HG03575 (cell line): ENCODE data around the gene CTDSP2.
"Not testable (repeated sequence)": the region's sequence is repeated elsewhere in the genome, so short reads cannot be mapped to it uniquely, and the experiment has no call there.

ENCODE experiments used
- ATAC-seq: cut with Tn5 transposase; IDR thresholded peaks from one replicate; pipeline ENCODE4 v1.9.1; 2021; ENCODE audit not compliant: unreplicated experiment, insufficient number of reproducible peaks, low FRiP score; ENCODE audit errors: extremely low read depth

The CTDSP2 gene

GRCh38 chr12:57821474-57822214 lies 24.9 kb downstream of the CTDSP2 start:
- ATAC-seq, result no peak

GRCh38 chr12:57821015-57821414 lies 25.5 kb downstream of the CTDSP2 start:
- not testable (repeated sequence) for ATAC-seq

GRCh38 chr12:57820119-57820518 lies 26.4 kb downstream of the CTDSP2 start:
- ATAC-seq, result not testable (repeated sequence)

GRCh38 chr12:57817990-57818331 lies 28.6 kb downstream of the CTDSP2 start:
- ATAC-seq, result not testable (repeated sequence)

GRCh38 chr12:57817261-57817989 lies 29.1 kb downstream of the CTDSP2 start:
- no peak for ATAC-seq

GRCh38 chr12:57816855-57817151 lies 29.7 kb downstream of the CTDSP2 start:
- ATAC-seq, result no peak

GRCh38 chr12:57816001-57816854 lies 30.3 kb downstream of the CTDSP2 start:
- no peak for ATAC-seq

GRCh38 chr12:57815177-57816000 lies 31.1 kb downstream of the CTDSP2 start:
- ATAC-seq, result no peak

GRCh38 chr12:57813971-57814772 lies 32.4 kb downstream of the CTDSP2 start:
- ATAC-seq, result no peak

- ATAC-seq, result no peak
These were observed 33.2 kb downstream of the CTDSP2 start for GRCh38 chr12:57813111-57813970.

GRCh38 chr12:57811028-57811755 lies 35.3 kb downstream of the CTDSP2 start:
- ATAC-seq, result no peak

- ATAC-seq, result no peak
These were observed 36.1 kb downstream of the CTDSP2 start for GRCh38 chr12:57810450-57810849.

- no peak for ATAC-seq
These were observed 37.1 kb downstream of the CTDSP2 start for GRCh38 chr12:57809425-57809824.

- no peak for ATAC-seq
These were observed 38.2 kb downstream of the CTDSP2 start for GRCh38 chr12:57808351-57808750.

GRCh38 chr12:57807285-57807684 lies 39.2 kb downstream of the CTDSP2 start:
- ATAC-seq, result no peak

- ATAC-seq, result no peak
These were observed 39.9 kb downstream of the CTDSP2 start for GRCh38 chr12:57806677-57807076.
